Endometrial microvascular endothelial cells (primary cell): ENCODE data around the gene KCTD13. TPM values are rescaled to one million over a fixed set of nuclear protein-coding genes. Genes with fewer than 3 reads are reported as not detected.
"Not testable (repeated sequence)": the region's sequence is repeated elsewhere in the genome, so short reads cannot be mapped to it uniquely, and the experiment has no call there.

Source experiments
- in situ Hi-C: cut with HindIII; loops from 2 replicates; pipeline ENCODE4 v1.10.0; 2017; ENCODE audit warnings: low sequenced_read_pairs, low pct_unique_long_range_greater_than_20kb; ENCODE audit errors: inconsistent ontology term
- total RNA-seq: library from RNA; depleted of rRNA; stranded (reverse); fragments of >200 nt; gene quantifications from one replicate; pipeline ENCODE4 v1.2.3, GENCODE V29; 2015; ENCODE audit errors: inconsistent ontology term

KCTD13 gene
- total RNA-seq, 1 donor from 2014 or later, result 4.2 TPM

DNA sequence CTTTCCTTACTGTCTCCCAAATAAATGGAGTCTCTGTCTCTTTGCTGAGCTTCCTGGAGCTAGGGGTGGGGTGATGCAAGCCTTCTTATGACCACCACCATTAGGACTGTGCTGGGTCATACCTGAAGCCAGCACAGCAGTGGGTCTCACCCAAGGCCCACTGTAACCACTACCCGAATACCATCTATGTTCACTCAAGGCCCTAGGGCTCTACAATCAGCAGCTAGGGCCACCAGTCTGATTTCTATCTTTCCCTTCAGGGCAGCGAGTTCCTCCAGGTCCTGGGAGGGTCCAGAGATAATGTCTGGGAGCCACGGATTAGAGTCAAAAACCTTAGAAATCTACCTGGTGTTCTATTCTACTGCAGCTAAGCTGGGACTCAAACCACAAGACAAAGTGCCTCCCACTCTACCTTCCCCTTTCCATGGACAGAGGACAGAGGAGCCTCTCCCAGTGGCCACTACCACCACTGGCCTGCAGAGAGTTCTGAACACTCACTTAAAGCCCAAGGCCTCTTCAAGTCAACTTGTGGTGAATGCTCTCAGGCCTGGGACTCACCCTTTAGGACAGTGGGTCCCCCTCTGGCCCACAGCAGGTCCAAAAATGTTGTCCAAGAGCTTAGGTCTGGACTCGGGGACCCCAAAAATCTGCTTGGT lies 24.9 kb upstream of the KCTD13 start:
- in situ Hi-C loops, result no loop called here

- in situ Hi-C loops, result no loop called here
Measured at GRCh38 chr16:29947897-29948296, 21.9 kb upstream of the KCTD13 start.

- in situ Hi-C loops, result no loop called here
Measured at GRCh38 chr16:29943846-29944799, 18.1 kb upstream of the KCTD13 start.

GRCh38 chr16:29940656-29941055 lies 14.6 kb upstream of the KCTD13 start:
- in situ Hi-C loops, result no loop called here

GRCh38 chr16:29931750-29932149 lies 5.7 kb upstream of the KCTD13 start:
- in situ Hi-C loops, result not testable (repeated sequence)

DNA sequence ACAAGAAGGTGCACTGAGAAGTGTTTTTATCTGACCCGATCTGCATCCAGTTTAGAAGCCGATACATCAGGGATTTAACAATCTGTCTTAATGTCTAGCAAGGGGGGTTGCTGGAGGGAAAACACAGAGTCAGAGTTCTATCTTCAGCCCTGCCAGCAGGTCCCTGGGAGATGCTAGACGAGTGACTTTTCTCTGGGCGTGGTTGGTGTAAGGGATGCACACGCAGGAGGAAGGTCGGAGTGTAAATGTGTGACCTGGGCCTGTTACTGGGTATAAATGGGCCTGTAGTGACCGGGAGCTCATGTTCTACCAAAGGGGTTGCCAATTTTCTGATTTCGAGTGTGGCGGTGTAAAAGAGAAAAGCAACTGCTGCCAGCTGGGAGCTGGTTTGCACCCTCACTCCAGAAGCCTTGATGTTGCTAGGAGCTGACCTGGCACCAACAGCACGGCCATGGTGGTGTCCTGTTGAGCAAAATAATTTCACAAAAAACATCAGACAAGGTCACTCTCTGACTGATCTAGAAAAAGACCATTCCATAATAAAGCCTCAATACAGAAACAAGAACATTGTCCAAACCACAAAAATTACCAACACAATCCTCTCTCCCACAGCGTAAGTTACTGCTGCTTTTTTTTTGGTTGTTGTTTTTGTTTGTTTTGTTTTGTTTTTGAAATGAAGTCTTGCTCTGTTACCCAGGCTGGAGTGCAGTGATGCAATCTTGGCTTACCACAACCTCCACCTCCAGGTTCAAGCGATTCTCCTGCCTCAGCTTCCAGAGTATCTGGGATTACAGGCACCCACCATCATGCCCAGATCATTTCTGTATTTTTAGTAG lies 1.3 kb upstream of the KCTD13 start:
- in situ Hi-C loops, result no loop called here

- in situ Hi-C loops, result no loop called here
Measured at GRCh38 chr16:29926711-29927052, 656 bp upstream of the KCTD13 start.

DNA sequence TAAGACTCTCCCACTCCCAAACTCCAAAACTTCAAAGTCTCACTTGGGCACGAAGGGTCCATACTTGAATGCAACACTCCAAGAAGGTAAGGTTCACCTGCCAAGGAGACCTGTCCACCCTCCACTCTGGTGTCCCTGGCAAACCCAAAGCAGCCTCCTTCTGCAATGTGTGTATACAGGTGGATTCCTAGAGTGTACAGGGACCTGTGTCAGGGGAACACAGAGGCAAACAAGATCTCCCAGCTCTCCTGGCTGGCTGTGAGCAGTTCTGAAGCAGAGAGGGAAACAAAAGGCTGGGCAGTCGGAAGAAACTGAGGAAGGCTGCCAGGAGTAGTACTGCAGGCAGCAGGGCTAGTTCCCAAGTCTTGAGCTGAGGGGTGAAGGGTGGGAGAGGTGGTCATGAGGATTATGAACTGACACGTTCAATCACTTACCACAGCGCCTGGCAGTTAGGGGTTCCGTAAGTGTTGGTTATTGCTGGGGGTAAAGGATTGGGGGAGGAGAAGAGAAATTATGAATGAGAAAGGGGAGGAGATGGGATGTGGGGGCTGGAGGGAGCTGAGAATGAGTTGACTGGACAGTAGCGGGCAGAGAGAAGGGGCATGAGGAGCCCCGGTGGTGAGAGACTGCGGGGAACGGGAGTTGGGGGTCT lies 795 bp downstream of the KCTD13 start:
- in situ Hi-C loops, result no loop called here

GRCh38 chr16:29922986-29923501 lies 3.0 kb downstream of the KCTD13 start:
- in situ Hi-C loops, result no loop called here

DNA sequence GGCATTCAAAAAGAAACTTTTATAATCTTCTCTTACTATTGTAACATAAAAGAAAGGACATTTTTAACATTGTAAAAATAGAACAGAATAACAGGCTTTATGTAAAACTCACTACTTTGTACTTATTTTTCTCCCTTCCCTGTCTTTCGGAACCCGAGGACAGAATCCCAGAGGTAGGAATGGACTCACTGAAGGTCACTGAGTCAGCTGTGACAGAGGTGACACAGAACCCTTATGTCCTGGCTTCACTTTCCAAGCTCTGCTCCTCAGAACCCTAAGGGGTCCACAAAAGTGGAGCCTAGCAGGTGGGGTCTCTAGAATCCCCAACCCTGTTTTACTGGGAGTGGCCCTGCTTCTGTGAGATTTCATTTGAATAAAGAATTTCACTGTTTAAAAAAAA lies 3.7 kb downstream of the KCTD13 start:
- in situ Hi-C loops, result no loop called here

GRCh38 chr16:29921034-29921385 lies 5.0 kb downstream of the KCTD13 start:
- in situ Hi-C loops, result no loop called here

GRCh38 chr16:29920288-29921033 lies 5.6 kb downstream of the KCTD13 start:
- in situ Hi-C loops, result no loop called here

DNA sequence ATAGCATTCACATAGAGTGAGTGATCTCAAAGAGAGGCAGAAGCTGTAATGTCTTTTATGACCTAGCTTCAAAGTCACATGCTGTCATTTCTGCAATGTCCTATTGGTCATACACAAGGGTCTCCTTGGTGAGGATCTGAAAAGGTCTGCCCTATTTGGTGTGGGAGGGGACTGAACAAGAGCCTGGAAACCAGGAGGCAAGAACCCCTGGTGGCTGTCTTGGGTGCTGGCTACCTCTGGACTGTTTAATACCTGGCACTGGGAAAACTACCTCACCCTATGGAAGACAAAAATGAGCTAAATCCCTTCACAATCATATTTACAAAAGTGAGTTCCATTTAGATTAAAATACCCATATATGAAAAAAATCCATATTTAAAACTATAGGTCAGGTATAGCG lies 9.0 kb downstream of the KCTD13 start:
- in situ Hi-C loops, result no loop called here

DNA sequence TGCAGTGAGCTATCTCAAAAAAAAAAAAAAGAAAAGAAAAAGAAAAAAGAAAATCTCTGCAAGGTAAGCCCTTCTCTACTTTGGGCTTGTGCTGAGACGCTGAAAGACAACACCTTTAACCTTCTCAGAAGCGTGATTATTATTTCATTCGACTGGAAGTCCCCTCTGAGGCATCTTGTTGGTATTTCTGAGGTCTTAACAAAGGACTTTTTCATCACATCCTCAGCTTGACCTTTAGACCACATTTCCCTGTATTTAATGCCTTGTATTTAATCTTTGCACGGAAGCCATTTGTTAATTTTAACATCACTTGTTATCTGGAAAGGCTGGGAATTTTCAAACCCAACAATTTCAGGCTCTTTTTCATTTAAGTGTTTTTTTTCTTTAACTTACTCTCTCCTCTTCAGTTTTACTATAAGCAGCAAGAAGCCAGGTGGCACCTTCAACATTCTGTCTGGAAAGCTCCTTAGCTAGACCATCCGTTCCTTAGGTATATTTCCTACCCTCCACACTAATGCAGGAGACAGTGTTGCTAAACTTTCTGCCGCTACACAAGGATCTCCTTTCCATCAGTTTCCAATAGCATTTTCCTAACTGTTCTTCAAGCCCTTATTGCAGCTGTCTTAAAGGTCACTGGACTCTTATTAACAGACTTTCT lies 10.3 kb downstream of the KCTD13 start:
- in situ Hi-C loops, result no loop called here

GRCh38 chr16:29913514-29913913 lies 12.5 kb downstream of the KCTD13 start:
- in situ Hi-C loops, result no loop called here

DNA sequence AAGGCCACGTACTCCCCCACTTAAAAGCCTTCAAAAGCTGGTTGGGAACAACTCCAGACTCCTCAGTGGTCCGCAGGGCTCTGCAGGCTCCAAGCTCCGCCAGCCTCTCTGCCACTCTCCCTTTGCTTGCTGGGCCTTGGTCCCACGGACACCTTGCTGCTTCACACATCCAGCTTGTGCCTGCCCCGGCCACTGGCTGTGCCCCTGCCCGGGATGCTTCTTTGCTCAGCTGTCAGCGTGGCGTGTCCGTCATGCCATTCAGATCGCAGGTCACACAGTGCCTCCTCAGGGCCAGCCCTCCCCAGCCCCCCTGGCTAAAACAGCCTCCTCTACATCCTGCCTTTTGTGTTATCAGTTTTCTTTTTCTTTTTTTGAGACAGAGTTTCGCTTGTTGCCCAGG lies 13.9 kb downstream of the KCTD13 start:
- in situ Hi-C loops, result no loop called here

DNA sequence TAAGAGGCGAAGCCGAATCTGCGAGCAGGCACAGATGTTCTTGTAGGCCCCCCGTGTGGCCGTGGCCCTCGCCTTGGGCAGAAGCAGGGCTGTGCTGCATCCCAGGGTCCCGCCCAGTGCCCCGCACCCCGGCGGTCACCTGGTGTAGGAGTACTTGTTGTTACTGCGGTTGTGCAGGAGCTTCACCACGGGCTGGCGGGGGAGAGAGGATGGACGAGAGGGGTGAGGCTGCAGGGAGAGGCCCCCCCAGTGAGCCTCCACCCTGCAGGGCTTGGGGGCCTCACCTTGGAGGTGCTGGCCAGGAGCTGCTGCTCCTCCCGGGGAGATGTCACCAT lies 14.4 kb downstream of the KCTD13 start:
- in situ Hi-C loops, result no loop called here
